CD4-positive, CD25-positive, alpha-beta regulatory T cell (primary cell): ENCODE measurements around the gene KRTAP9-8. TPM values are rescaled to one million over a fixed set of nuclear protein-coding genes. Genes with fewer than 3 reads are reported as not detected.
A peak's percentile ranks its signal among the peaks of the same experiment; 100 is the strongest.
"Not testable (repeated sequence)": the region's sequence is repeated elsewhere in the genome, so short reads cannot be mapped to it uniquely, and the experiment has no call there.

ENCODE experiments used
- ATAC-seq, 2 donors: fragments of 150-1000 bp; cut with Tn5 transposase; one replicate each; pipeline ENCODE4 v1.10.0; 2021; ENCODE audit warnings: low read depth in 2 of 2, moderate number of reproducible peaks in 2 of 2, moderate library complexity in 1 of 2
- DNase-seq, 3 donors: peaks; one replicate each; pipeline versions ENCODE4 v3.0.0 to v3.0.0-alpha.2; 2012 to 2022; ENCODE audit warnings: mixed read lengths in 1 of 3
- H3K27ac ChIP-seq: one replicate; pipeline ENCODE4 v1.7.0; 2013; ENCODE audit warnings: mild to moderate bottlenecking, low read length; ENCODE audit not compliant: insufficient read depth, poor library complexity, severe bottlenecking
- H3K27me3 ChIP-seq: one replicate; pipeline ENCODE4 v1.7.0; 2013; ENCODE audit warnings: low read length; ENCODE audit not compliant: control insufficient read depth, insufficient read depth
- H3K36me3 ChIP-seq: one replicate; pipeline ENCODE4 v1.7.0; 2013; ENCODE audit warnings: mild to moderate bottlenecking, low read length, moderate library complexity; ENCODE audit not compliant: control insufficient read depth, insufficient read depth
- H3K4me1 ChIP-seq: 2 replicates; pipeline ENCODE4 v1.7.0; 2013; ENCODE audit warnings: mild to moderate bottlenecking, low read length; ENCODE audit not compliant: insufficient read depth, control insufficient read depth, poor library complexity, severe bottlenecking
- H3K4me3 ChIP-seq: one replicate; pipeline ENCODE4 v1.7.0; 2013; ENCODE audit warnings: low read depth, mild to moderate bottlenecking, low read length, moderate library complexity
- H3K9me3 ChIP-seq, 2 experiments: 1 replicate in 1 of 2; 2 replicates in 1 of 2; pipeline ENCODE4 v1.7.0; 2013; ENCODE audit warnings: low read length in 2 of 2, mild to moderate bottlenecking in 1 of 2, moderate library complexity in 1 of 2; ENCODE audit not compliant: control insufficient read depth in 2 of 2
- H3K27ac Mint-ChIP-seq, 3 donors: one replicate each; pipeline ENCODE4 v1.8.0; 2020 to 2022; ENCODE audit warnings: mild to moderate bottlenecking in 3 of 3, mixed read lengths in 3 of 3, moderate library complexity in 2 of 3
- H3K27me3 Mint-ChIP-seq: one replicate; pipeline ENCODE4 v1.8.0; 2022; ENCODE audit warnings: mild to moderate bottlenecking, mixed read lengths
- H3K36me3 Mint-ChIP-seq: one replicate; pipeline ENCODE4 v1.8.0; 2020; ENCODE audit warnings: mixed read lengths
- H3K4me1 Mint-ChIP-seq, 4 donors: one replicate each; pipeline ENCODE4 v1.8.0; 2020 to 2022; ENCODE audit warnings: mixed read lengths in 4 of 4, mild to moderate bottlenecking in 1 of 4
- H3K4me3 Mint-ChIP-seq, 4 donors: one replicate each; pipeline ENCODE4 v1.8.0; 2020 to 2022; ENCODE audit warnings: mild to moderate bottlenecking in 4 of 4, mixed read lengths in 4 of 4, moderate library complexity in 3 of 4
- H3K9me3 Mint-ChIP-seq, 7 donors: one replicate each; pipeline ENCODE4 v1.8.0; 2020 to 2022; ENCODE audit warnings: mixed read lengths in 7 of 7, mild to moderate bottlenecking in 3 of 7, moderate library complexity in 2 of 7
- polyA plus RNA-seq, 4 donors: library from polyadenylated mRNA; unstranded; fragments of 300-500 nt; fragmentation: Illumina TruSeq; gene quantifications; one replicate each; pipeline ENCODE4 v1.2.3, GENCODE V29; 2021
- total RNA-seq: library from RNA; stranded (reverse); gene quantifications from one replicate; pipeline ENCODE4 v1.2.3, GENCODE V29; 2022

KRTAP9-8 gene
- total and polyA plus RNA-seq, 5 donors from 2014 or later = not detected

- ATAC-seq = no peak
Measured at GRCh38 chr17:41263212-41263611, 25.4 kb downstream of the KRTAP9-8 start.

DNA sequence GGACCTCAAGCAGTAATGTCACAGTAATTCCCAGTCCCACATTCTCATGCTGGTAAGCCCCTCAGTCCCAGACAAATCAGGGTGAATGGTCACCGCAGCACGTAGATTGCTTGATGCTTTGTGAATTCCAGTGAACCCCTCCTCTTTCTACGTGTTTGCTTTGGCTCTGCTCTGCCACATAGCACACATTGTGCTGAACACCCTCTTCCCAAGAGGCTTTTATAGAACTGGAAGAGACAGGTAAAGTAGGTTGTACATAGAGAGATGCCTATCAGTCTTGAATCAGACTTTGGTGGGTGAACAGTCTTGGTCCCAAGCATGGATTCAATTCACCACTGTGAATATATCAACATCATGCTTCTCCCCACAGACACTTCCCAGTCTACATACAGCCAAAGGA lies 26.8 kb downstream of the KRTAP9-8 start:
- H3K27me3 Mint-ChIP-seq = peaks cover 31% of the 10 kb centered on the region
- no peak for ATAC-seq
- no peak for DNase-seq
- H3K27ac Mint-ChIP-seq = peak overlapping the region in 1 of 3 donors; percentile 15
- Histone ChIP-seq H3K27ac (no peak overlapping the region), H3K27me3 (peaks cover 14% of the 10 kb centered on the region), H3K36me3 (no peaks in the 10 kb centered on the region), H3K9me3 (no peaks in the 10 kb centered on the region), H3K4me3 (no peak overlapping the region), H3K4me1 (no peaks in the 10 kb centered on the region)
- no peak overlapping the region for H3K4me3 Mint-ChIP-seq
- peaks cover 4% of the 10 kb centered on the region for H3K36me3 Mint-ChIP-seq
- peaks cover 0 to 18% (median 8%) of the 10 kb centered on the region in 4 donors for H3K4me1 Mint-ChIP-seq
- H3K9me3 Mint-ChIP-seq = peaks cover 0 to 2% (median 0%) of the 10 kb centered on the region in 7 donors

More at GRCh38 chr17:41263212-41263611, 25.4 kb downstream of the KRTAP9-8 start:
- no peak overlapping the region for H3K4me3 Mint-ChIP-seq
- DNase-seq = no peak
- Histone ChIP-seq H3K36me3 (no peaks in the 10 kb centered on the region), H3K9me3 (no peaks in the 10 kb centered on the region), H3K4me1 (no peaks in the 10 kb centered on the region), H3K27ac (no peak overlapping the region), H3K27me3 (peaks cover 20% of the 10 kb centered on the region), H3K4me3 (no peak overlapping the region)
- peaks cover 0 to 18% (median 8%) of the 10 kb centered on the region in 4 donors for H3K4me1 Mint-ChIP-seq
- H3K27me3 Mint-ChIP-seq = peaks cover 37% of the 10 kb centered on the region
- peaks cover 4% of the 10 kb centered on the region for H3K36me3 Mint-ChIP-seq
- H3K9me3 Mint-ChIP-seq = peaks cover 0 to 2% (median 0%) of the 10 kb centered on the region in 7 donors
- H3K27ac Mint-ChIP-seq = no peak overlapping the region

- ATAC-seq = no peak
Measured at GRCh38 chr17:41265078-41265477, 27.3 kb downstream of the KRTAP9-8 start, which contains the start of gene KRTAP9-6. TSS of gene KRTAP9-6 (plus strand) at chr17:41265378. CDS start at chr17:41265378, 0 bp downstream.

GRCh38 chr17:41267711-41268110 lies 29.9 kb downstream of the KRTAP9-8 start:
- no peaks in the 10 kb centered on the region for H3K9me3 Mint-ChIP-seq
- no peaks in the 10 kb centered on the region for H3K36me3 Mint-ChIP-seq
- H3K27ac ChIP-seq = no peak overlapping the region
- DNase-seq (no peak), ATAC-seq (no peak)
- peaks cover 0 to 17% (median 7%) of the 10 kb centered on the region in 4 donors for H3K4me1 Mint-ChIP-seq
- no peak overlapping the region for H3K4me3 ChIP-seq
- no peak overlapping the region for H3K4me3 Mint-ChIP-seq
- H3K27ac Mint-ChIP-seq = no peak overlapping the region
- peaks cover 11% of the 10 kb centered on the region for H3K27me3 ChIP-seq
- H3K27me3 Mint-ChIP-seq = peaks cover 21% of the 10 kb centered on the region
- no peaks in the 10 kb centered on the region for H3K4me1 ChIP-seq
- H3K9me3 ChIP-seq = no peaks in the 10 kb centered on the region
- no peaks in the 10 kb centered on the region for H3K36me3 ChIP-seq

More at GRCh38 chr17:41265078-41265477, 27.3 kb downstream of the KRTAP9-8 start, which contains the start of gene KRTAP9-6:
- Mint-ChIP-seq H3K4me3 (no peak within 1 kb of the TSS), H3K27ac (peak within 1 kb of the TSS in 1 of 3 donors; percentile 15), H3K9me3 (peaks cover 0 to 2% (median 0%) of the 10 kb centered on the region in 7 donors), H3K4me1 (peaks cover 0 to 18% (median 8%) of the 10 kb centered on the region in 4 donors), H3K27me3 (peaks cover 31% of the 10 kb centered on the region), H3K36me3 (peaks cover 4% of the 10 kb centered on the region)
- no peaks in the 10 kb centered on the region for H3K9me3 ChIP-seq
- DNase-seq = no peak
- no peaks in the 10 kb centered on the region for H3K36me3 ChIP-seq
- peaks cover 13% of the 10 kb centered on the region for H3K27me3 ChIP-seq
- H3K27ac ChIP-seq = no peak within 1 kb of the TSS
- no peaks in the 10 kb centered on the region for H3K4me1 ChIP-seq
- no peak within 1 kb of the TSS for H3K4me3 ChIP-seq

- H3K36me3 ChIP-seq, H3K36me3 Mint-ChIP-seq, H3K27me3 ChIP-seq, H3K9me3 Mint-ChIP-seq, H3K27ac ChIP-seq, H3K4me1 Mint-ChIP-seq, H3K9me3 ChIP-seq, DNase-seq, H3K4me3 Mint-ChIP-seq, H3K4me1 ChIP-seq, H3K4me3 ChIP-seq, H3K27ac Mint-ChIP-seq, ATAC-seq: not testable (repeated sequence)
- peaks cover 13% of the 10 kb centered on the region for H3K27me3 Mint-ChIP-seq
Measured at GRCh38 chr17:41271323-41271722, 33.5 kb downstream of the KRTAP9-8 start.

- no peak overlapping the region for H3K27ac Mint-ChIP-seq
- H3K4me3 Mint-ChIP-seq = no peak overlapping the region
- DNase-seq (no peak), ATAC-seq (no peak)
- H3K27me3 Mint-ChIP-seq = peaks cover 16% of the 10 kb centered on the region
- H3K4me1 ChIP-seq = no peaks in the 10 kb centered on the region
- no peaks in the 10 kb centered on the region for H3K36me3 ChIP-seq
- no peak overlapping the region for H3K27ac ChIP-seq
- H3K4me3 ChIP-seq = no peak overlapping the region
- H3K4me1 Mint-ChIP-seq = peaks cover 0 to 10% (median 5%) of the 10 kb centered on the region in 4 donors
- peaks cover 6% of the 10 kb centered on the region for H3K27me3 ChIP-seq
- H3K9me3 Mint-ChIP-seq = no peaks in the 10 kb centered on the region
- H3K9me3 ChIP-seq = no peaks in the 10 kb centered on the region
- no peaks in the 10 kb centered on the region for H3K36me3 Mint-ChIP-seq
Measured at GRCh38 chr17:41271858-41272257, 34.1 kb downstream of the KRTAP9-8 start.

- H3K4me3 Mint-ChIP-seq, H3K36me3 Mint-ChIP-seq, ATAC-seq, DNase-seq, H3K4me3 ChIP-seq, H3K36me3 ChIP-seq, H3K27ac Mint-ChIP-seq, H3K27ac ChIP-seq, H3K4me1 ChIP-seq, H3K9me3 ChIP-seq, H3K9me3 Mint-ChIP-seq: not testable (repeated sequence)
- Mint-ChIP-seq H3K27me3 (peaks cover 38% of the 10 kb centered on the region), H3K4me1 (peaks cover 0 to 12% (median 3%) of the 10 kb centered on the region in 4 donors)
- peaks cover 15% of the 10 kb centered on the region for H3K27me3 ChIP-seq
Measured at GRCh38 chr17:41275648-41276190, 37.9 kb downstream of the KRTAP9-8 start, which contains the start of gene KRTAP9-7. TSS of gene KRTAP9-7 (plus strand) at chr17:41275698. CDS start at chr17:41275698, 0 bp downstream.
